GM23338 (cell line): ENCODE measurements around the gene HCFC2. TPM values are rescaled to one million over a fixed set of nuclear protein-coding genes. Genes with fewer than 3 reads are reported as not detected.

Experiments
- ATAC-seq: fragments of 200-7000 bp; cut with Tn5 transposase; 3 replicates; pipeline ENCODE4 v1.9.1; 2020
- DNase-seq: peaks from one replicate; pipeline ENCODE4 v3.0.0-alpha.2; 2015; ENCODE audit warnings: low spot score
- H2AFZ ChIP-seq: fragments of 200-600 bp; sonication (generic); 2 replicates; pipeline ENCODE4 v1.8.0; 2016; ENCODE audit warnings: antibody characterized with exemption, mild to moderate bottlenecking, moderate library complexity
- H3F3A ChIP-seq: fragments of 200-600 bp; sonication (generic); replicated peaks from 2 replicates; pipeline ENCODE4 v1.8.0; 2017; ENCODE audit warnings: antibody characterized with exemption, mixed run types, low read depth
- H3K27ac ChIP-seq: fragments of 200-600 bp; sonication (generic); 2 replicates; pipeline ENCODE4 v1.6.1; 2016; ENCODE audit warnings: low read depth
- H3K27me3 ChIP-seq: fragments of 200-600 bp; sonication (generic); 2 replicates; pipeline ENCODE4 v1.8.0; 2016; ENCODE audit warnings: mild to moderate bottlenecking, mixed run types, moderate library complexity; ENCODE audit not compliant: insufficient read depth
- H3K36me3 ChIP-seq: fragments of 200-600 bp; sonication (generic); 2 replicates; pipeline ENCODE4 v1.8.0; 2016; ENCODE audit warnings: mild to moderate bottlenecking; ENCODE audit not compliant: insufficient read depth
- H3K4me1 ChIP-seq: fragments of 200-600 bp; sonication (generic); 2 replicates; pipeline ENCODE4 v1.8.0; 2016; ENCODE audit warnings: mild to moderate bottlenecking, moderate library complexity; ENCODE audit not compliant: insufficient read depth
- H3K4me2 ChIP-seq: fragments of 200-600 bp; sonication (generic); 2 replicates; pipeline ENCODE4 v1.7.1; 2017; ENCODE audit warnings: mixed run types
- H3K4me3 ChIP-seq: fragments of 200-600 bp; sonication (generic); 2 replicates; pipeline ENCODE4 v1.6.1; 2016; ENCODE audit warnings: mixed run types
- H3K79me2 ChIP-seq: fragments of 200-600 bp; sonication (generic); replicated peaks from 2 replicates; pipeline ENCODE4 v1.8.0; 2017; ENCODE audit warnings: mild to moderate bottlenecking; ENCODE audit not compliant: insufficient read depth
- H3K9me2 ChIP-seq: fragments of 200-600 bp; sonication (generic); 2 replicates; pipeline ENCODE4 v1.8.0; 2017; ENCODE audit not compliant: insufficient read depth
- H4K20me1 ChIP-seq: fragments of 200-600 bp; sonication (generic); replicated peaks from 2 replicates; pipeline ENCODE4 v1.8.0; 2017; ENCODE audit warnings: mild to moderate bottlenecking; ENCODE audit not compliant: insufficient read depth
- H3K27ac Mint-ChIP-seq: 2 replicates; pipeline ENCODE4 v1.8.0; 2020; ENCODE audit warnings: inconsistent platforms, mild to moderate bottlenecking, moderate library complexity, mixed read lengths
- H3K27me3 Mint-ChIP-seq: 3 replicates; pipeline ENCODE4 v1.8.0; 2022; ENCODE audit warnings: low read depth, mild to moderate bottlenecking, moderate library complexity, mixed read lengths, inconsistent platforms; ENCODE audit not compliant: insufficient read depth, poor library complexity
- H3K36me3 Mint-ChIP-seq: 3 replicates; pipeline ENCODE4 v1.8.0; 2021; ENCODE audit warnings: low read depth, mild to moderate bottlenecking, inconsistent platforms, moderate library complexity, mixed read lengths
- H3K4me1 Mint-ChIP-seq: 3 replicates; pipeline ENCODE4 v1.8.0; 2020; ENCODE audit warnings: mild to moderate bottlenecking, inconsistent platforms, mixed read lengths
- H3K4me3 Mint-ChIP-seq: 3 replicates; pipeline ENCODE4 v1.8.0; 2021; ENCODE audit warnings: moderate library complexity, mild to moderate bottlenecking, inconsistent platforms, mixed read lengths
- H3K9me3 Mint-ChIP-seq: 3 replicates; pipeline ENCODE4 v1.8.0; 2020; ENCODE audit warnings: moderate library complexity, mild to moderate bottlenecking, inconsistent platforms, mixed read lengths
- CREB1 ChIP-seq: fragments of 250-450 bp; sonication (Bioruptor Pico); IDR thresholded peaks from 2 replicates; pipeline ENCODE4 v1.5.0; 2020; ENCODE audit warnings: low read depth, mild to moderate bottlenecking, moderate library complexity
- EZH2 ChIP-seq: fragments of 200-600 bp; sonication (generic); IDR thresholded peaks from one replicate; pipeline ENCODE4 v1.8.0; 2017; ENCODE audit warnings: antibody characterized with exemption, mild to moderate bottlenecking, low read depth; ENCODE audit not compliant: unreplicated experiment
- EZH2phosphoT487 ChIP-seq: fragments of 200-600 bp; sonication (generic); IDR thresholded peaks from one replicate; pipeline ENCODE4 v1.8.1; 2018; ENCODE audit warnings: antibody characterized with exemption; ENCODE audit not compliant: unreplicated experiment
- JUNB ChIP-seq: IDR thresholded peaks from one replicate; pipeline ENCODE4 v1.6.1; 2016; ENCODE audit warnings: antibody characterized with exemption; ENCODE audit not compliant: unreplicated experiment
- NANOG ChIP-seq: IDR thresholded peaks from 2 replicates; pipeline ENCODE4 v1.6.1; 2016; ENCODE audit warnings: antibody characterized with exemption, borderline replicate concordance
- POLR2AphosphoS5 ChIP-seq: IDR thresholded peaks from 2 replicates; pipeline ENCODE4 v1.6.1; 2016; ENCODE audit warnings: antibody characterized with exemption, low read depth
- REST ChIP-seq: IDR thresholded peaks from one replicate; pipeline ENCODE4 v1.6.1; 2018; ENCODE audit warnings: antibody characterized with exemption; ENCODE audit not compliant: unreplicated experiment
- STAT1 ChIP-seq: IDR thresholded peaks from one replicate; pipeline ENCODE4 v1.6.1; 2016; ENCODE audit warnings: antibody characterized with exemption; ENCODE audit not compliant: unreplicated experiment
- ZNF114 ChIP-seq: fragments of 250-450 bp; sonication (Bioruptor Pico); IDR thresholded peaks from 2 replicates; pipeline ENCODE4 v1.5.0; 2020; ENCODE audit warnings: mild to moderate bottlenecking, moderate library complexity
- ZNF331 ChIP-seq: fragments of 250-450 bp; sonication (Bioruptor Pico); IDR thresholded peaks from 2 replicates; pipeline ENCODE4 v1.5.0; 2020; ENCODE audit warnings: low read depth, mild to moderate bottlenecking, moderate library complexity
- ZNF462 ChIP-seq: fragments of 250-450 bp; sonication (Bioruptor Pico); IDR thresholded peaks from 2 replicates; pipeline ENCODE4 v1.5.0; 2020; ENCODE audit warnings: mild to moderate bottlenecking, moderate library complexity
- polyA plus RNA-seq: library from polyadenylated mRNA; unstranded; fragments of >200 nt; fragmentation: Nextera tagmentation; extraction: Ambion mirVana; gene quantifications from 2 replicates; pipeline ENCODE4 v1.2.1, GENCODE V29; 2016
- total RNA-seq: library from RNA; depleted of rRNA; stranded (reverse); fragments of >200 nt; shearing (Covaris generic); gene quantifications from 2 replicates; pipeline ENCODE4 v1.2.3, GENCODE V29; 2014

Gene HCFC2
- total and polyA plus RNA-seq, 2 experiments from 2014 or later: 1.9 to 2.5 TPM

- TF ChIP-seq EZH2phosphoT487: no peak
- no peak for TF ChIP-seq EZH2
- no peak for TF ChIP-seq ZNF331 (CRISPR knock-in tag)
Observed at GRCh38 chr12:104133321-104133720, 69.0 kb downstream of the HCFC2 start (continued).

- Histone ChIP-seq H3K79me2 (peaks cover 82% of the 10 kb centered on the region), H2AFZ (no peak overlapping the region), H3K4me3 (no peak overlapping the region), H3K36me3 (no peaks in the 10 kb centered on the region; the same call in 1 of the 2 replicates), H3K27me3 (no peaks in the 10 kb centered on the region), H3F3A (peaks cover 4% of the 10 kb centered on the region; the same call in 1 of the 2 replicates), H3K9me2 (no peaks in the 10 kb centered on the region), H3K4me1 (peaks cover 34% of the 10 kb centered on the region), H4K20me1 (peaks cover 14% of the 10 kb centered on the region), H3K4me2 (no peak overlapping the region), H3K27ac (no peak overlapping the region)
- Mint-ChIP-seq H3K36me3 (peaks cover 24% of the 10 kb centered on the region), H3K27me3 (no peaks in the 10 kb centered on the region), H3K27ac (no peak overlapping the region), H3K9me3 (no peaks in the 10 kb centered on the region), H3K4me3 (no peak overlapping the region), H3K4me1 (peaks cover 31% of the 10 kb centered on the region)
- no peak for ATAC-seq
- TF ChIP-seq EZH2phosphoT487: no peak
- TF ChIP-seq POLR2AphosphoS5: no peak
- TF ChIP-seq NANOG: no peak
- no peak for TF ChIP-seq ZNF462 (CRISPR knock-in tag)
- no peak for TF ChIP-seq CREB1 (CRISPR knock-in tag)
- TF ChIP-seq ZNF114 (CRISPR knock-in tag): no peak
- TF ChIP-seq REST: no peak
- TF ChIP-seq JUNB: no peak
- no peak for TF ChIP-seq STAT1
- no peak for DNase-seq
Observed at GRCh38 chr12:104133866-104134265, 69.5 kb downstream of the HCFC2 start.
